Umbilical cord (tissue), 2 donors: ENCODE measurements around the gene HP. TPM values are rescaled to one million over a fixed set of nuclear protein-coding genes. Genes with fewer than 3 reads are reported as not detected.
"Not testable (repeated sequence)": the region's sequence is repeated elsewhere in the genome, so short reads cannot be mapped to it uniquely, and the experiment has no call there.

ENCODE experiments used
- DNase-seq: peaks from one replicate; pipeline ENCODE4 v3.0.0-alpha.2; 2015; ENCODE audit warnings: low spot score
- total RNA-seq: library from RNA; depleted of rRNA; stranded (reverse); fragments of >200 nt; gene quantifications from one replicate; pipeline ENCODE4 v1.2.3, GENCODE V29; 2014; ENCODE audit warnings: low replicate concordance; ENCODE audit not compliant: insufficient read depth

Gene HP, protein sequence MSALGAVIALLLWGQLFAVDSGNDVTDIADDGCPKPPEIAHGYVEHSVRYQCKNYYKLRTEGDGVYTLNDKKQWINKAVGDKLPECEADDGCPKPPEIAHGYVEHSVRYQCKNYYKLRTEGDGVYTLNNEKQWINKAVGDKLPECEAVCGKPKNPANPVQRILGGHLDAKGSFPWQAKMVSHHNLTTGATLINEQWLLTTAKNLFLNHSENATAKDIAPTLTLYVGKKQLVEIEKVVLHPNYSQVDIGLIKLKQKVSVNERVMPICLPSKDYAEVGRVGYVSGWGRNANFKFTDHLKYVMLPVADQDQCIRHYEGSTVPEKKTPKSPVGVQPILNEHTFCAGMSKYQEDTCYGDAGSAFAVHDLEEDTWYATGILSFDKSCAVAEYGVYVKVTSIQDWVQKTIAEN
- 6.5 TPM for total RNA-seq

DNA sequence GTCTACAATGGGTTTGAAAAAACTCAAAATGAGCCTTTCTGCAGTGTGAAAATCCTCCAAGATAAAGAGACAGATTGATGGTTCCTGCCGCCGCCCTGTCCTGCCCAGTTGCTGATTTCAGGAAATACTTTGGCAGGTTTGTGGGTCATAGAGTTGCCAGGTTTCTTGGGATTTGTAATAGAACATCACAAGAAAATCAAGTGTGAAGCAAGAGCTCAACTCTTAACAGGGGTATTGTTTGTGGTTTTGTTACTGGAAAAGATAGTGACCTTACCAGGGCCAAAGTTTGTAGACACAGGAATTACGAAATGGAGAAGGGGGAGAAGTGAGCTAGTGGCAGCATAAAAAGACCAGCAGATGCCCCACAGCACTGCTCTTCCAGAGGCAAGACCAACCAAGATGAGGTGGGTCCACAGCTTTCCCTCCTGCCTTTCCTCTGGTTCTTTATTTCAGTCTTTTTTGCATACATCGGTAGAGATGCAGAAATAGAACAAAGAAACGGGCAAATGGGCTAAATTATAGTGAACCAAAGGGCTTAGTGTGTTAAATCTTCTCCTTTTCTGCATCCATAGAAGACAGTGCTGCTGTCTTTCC is at the start of gene HP:
Gene HP, plus strand, starts transcription at position 252 of the 594 bp plus-strand sequence. Its CDS starts 148 bp downstream, at position 400.
- DNase-seq = not testable (repeated sequence)

DNA sequence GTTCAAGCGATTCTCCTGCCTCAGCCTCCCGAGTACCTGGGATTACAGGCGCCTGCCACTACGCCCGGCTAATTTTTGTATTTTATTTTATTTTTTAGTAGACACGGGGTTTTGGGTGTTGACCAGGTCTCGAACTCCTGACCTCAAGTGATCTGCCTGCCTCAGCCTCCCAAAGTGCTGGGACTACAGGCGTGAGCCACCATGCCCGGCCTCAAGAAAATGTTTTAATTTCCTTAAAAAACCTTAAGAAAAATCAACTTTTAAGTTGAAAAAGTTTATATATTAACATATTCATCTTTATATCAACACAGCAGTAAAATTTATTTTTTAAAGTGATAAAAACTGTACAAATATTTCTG is 46.3 kb upstream of the HP start:
- DNase-seq = not testable (repeated sequence)

GRCh38 chr16:72008424-72009216 is 45.7 kb upstream of the HP start, which contains the start of gene DHODH:
DHODH (plus strand) TSS chr16:72008744; CDS start chr16:72008765, 21 bp downstream.
- peak; percentile 99 for DNase-seq

DNA sequence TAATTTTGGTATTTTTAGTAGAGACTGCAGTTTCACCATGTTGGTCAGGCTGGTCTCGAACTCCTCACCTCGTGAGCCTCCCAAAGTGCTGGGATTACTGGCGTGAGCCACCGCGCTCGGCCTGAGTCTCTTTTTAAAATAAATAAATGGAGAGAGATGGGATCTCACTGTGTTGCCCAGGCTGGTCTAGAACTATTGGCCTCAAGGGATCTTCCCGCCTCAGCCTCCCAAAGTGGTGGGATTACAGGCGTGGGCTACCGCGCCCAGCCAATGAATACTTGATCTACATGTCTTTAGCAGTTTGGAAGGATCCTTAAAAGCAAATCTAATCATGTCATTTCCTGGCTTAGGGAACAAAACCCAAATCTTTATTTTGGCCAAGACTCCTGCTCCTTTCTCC is 44.5 kb upstream of the HP start:
- DNase-seq = no peak

- DNase-seq = no peak
Measured at GRCh38 chr16:72012607-72013006, 41.7 kb upstream of the HP start.

DNA sequence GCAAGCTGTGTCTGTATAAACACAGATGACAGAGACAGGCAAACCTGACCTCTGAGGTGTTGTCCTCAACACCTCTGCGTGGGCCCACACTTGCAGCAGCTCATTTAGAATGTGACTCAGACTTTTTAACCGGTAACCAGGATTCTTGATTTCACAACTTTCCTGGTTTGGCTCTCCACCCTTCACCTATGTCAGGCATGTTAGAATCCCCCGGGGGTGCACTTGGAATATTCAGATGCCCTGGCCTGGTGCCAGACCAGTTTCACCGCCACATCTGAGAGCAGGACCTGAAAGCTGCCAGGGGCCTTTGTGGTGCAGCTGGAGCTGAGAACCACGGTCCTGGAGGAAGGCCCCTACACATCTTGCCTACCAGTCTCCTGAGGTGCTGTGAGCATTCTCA is 40.9 kb upstream of the HP start:
- no peak for DNase-seq

DNA sequence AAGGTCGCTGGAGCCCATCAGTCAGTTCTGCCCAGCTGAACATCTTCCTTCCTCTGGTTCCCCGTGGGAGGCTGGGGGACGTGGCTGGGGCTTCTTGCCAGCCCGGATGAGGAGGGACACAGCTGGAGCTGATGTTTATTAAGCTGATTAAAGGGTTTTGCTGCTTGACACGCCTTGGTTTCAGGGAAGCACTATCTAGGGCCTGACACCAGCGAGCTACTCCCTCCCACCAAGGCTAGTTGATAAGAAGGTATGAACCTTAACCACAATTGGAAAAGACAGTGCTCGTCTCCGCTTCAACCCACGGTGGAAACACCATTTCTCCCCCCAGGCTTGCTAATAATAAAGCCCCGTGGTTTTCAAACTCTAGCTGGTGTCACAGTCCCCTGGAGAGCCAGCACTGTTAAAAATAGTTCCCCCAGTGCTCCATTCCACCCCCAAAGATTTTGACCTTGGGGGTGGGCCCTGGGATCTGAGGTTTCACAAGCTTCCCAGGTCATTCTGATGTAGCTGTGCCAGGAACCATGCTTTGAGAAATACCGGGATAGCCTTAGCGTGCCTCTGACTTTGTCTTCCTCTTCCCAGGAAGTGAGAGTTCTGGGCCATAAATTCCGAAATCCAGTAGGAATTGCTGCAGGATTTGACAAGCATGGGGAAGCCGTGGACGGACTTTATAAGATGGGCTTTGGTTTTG is 40.3 kb upstream of the HP start:
- DNase-seq = no peak

DNA sequence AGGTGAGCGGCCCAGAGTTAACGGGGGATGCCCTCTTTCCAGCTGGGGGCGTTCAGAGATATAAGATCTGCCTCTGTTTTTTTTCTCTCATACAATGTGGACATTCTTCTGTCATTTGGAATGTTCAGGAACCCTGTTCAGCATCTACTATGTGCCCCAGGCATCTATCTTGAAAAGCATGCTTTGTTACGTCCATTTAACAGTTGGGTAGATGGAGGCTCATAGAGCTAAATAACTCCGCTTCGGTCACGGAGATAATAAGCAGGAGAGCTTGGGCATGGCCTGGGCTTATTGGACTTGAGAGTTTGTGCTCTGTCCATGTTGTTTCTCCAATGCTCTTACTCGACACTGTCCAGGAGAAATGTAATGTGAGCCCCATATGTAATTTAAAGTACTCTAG is 39.6 kb upstream of the HP start:
- DNase-seq = no peak

DNA sequence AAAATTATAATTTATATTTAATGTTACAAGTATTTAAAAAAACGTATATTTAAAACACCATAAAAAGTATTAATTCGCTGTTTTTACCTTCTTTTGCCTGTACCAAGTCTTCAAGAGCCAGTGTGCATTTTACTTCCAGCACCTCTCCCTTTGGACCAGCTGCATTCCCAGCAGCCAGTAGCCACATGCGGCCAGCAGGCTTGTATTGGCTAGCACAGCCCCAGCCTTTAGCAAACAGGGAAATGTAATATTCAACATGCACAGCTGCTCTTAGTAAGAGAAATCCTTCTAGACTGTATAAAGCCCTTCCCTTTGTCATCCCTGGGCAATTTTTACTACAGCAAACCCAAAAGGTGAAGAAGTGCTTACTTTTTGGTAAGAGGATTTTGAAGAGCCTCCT is 39.2 kb upstream of the HP start:
- DNase-seq = no peak

- no peak for DNase-seq
Measured at GRCh38 chr16:72018470-72018869, 35.8 kb upstream of the HP start.

GRCh38 chr16:72021043-72021442 is 33.3 kb upstream of the HP start:
- no peak for DNase-seq

DNA sequence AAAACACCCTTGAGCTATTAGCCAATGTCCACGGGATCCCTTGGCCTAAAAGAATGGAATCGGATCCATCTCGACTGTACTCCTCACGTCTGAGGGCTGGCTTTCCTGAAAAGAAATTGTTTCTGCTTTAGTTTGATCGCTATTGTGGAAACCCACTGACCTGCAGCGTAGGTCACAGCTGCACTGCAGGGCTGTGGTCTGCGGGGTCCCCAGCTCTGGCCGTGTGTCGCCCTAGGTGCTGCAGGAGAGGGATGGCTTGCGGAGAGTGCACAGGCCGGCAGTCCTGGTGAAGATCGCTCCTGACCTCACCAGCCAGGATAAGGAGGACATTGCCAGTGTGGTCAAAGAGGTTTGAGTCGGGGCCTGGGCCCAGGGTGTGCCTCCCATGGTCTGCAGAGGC is 32.2 kb upstream of the HP start:
- DNase-seq = no peak

- no peak for DNase-seq
Measured at GRCh38 chr16:72023962-72024361, 30.3 kb upstream of the HP start.

DNA sequence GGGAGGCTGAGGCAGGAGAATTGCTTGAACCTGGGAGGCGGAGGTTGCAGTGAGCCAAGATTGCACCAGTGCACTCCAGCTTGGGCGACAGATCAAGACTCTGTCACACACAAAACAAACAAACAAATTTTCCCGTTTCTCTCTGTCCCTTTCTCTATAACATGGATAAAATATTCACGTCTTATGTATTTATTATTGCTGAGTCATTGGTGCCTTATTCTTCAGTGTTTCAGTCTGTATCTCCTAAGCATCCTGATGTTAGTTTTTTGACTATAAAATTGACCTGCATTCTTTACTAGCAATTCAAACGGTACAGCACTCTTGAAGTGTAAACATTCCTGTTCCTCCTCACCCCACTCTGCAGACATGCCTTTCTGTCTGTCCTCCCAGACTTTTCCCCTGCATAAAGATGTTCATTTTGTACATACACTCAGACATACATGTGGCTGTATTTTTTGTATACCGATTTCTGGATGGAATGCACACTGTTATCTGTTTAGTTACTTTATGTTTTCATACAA is 29.4 kb upstream of the HP start:
- DNase-seq = no peak

DNA sequence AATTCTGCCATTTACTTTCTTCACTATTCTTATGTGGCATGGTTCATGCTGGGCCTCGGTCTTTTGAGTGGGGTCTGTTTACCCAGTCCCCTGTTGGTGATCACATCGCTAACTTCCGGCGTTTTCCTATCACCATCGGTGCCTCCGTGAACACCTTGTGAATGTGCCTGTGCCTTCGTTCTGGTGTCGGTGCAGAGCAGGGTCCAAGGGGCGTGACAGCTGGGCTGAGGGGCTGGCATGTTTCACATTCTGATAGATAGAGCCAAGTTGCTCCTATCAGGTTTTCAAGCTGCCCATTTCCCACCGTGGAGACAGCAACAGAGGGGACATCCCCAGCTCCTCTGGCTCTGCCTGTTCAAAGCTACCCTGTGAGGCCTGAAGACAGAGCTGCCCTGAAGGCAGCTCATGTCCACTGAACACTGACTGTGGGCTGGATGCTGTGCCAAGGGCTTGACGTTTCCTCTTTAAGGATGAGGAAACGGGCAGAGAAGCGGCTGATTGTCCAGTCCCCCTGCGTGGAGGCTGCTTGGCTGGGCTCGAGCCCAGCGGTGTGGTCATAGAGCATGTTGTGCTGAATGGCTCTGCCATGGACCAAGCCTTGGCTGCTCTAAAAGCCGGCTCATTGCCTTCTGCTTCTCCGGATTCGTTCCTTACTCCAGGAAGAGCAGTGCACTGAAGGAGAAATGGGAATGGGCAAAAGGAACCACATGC is 28.7 kb upstream of the HP start:
- no peak for DNase-seq

GRCh38 chr16:72027669-72028378 is 26.5 kb upstream of the HP start:
- DNase-seq = no peak

- no peak for DNase-seq
Measured at GRCh38 chr16:72029567-72030271, 24.6 kb upstream of the HP start.

GRCh38 chr16:72033437-72033836 is 20.9 kb upstream of the HP start:
- no peak for DNase-seq

- no peak for DNase-seq
Measured at GRCh38 chr16:72036098-72036497, 18.2 kb upstream of the HP start.
